Rectal smooth muscle tissue (tissue), 1 donor: Measurements from ENCODE around the gene FIGNL2.

Experiments used
- H3K27ac ChIP-seq: one replicate; pipeline ENCODE4 v1.7.0; 2013; ENCODE audit warnings: low read depth, low read length, inconsistent platforms
- H3K27me3 ChIP-seq: one replicate; pipeline ENCODE4 v1.7.0; 2013; ENCODE audit warnings: low read length; ENCODE audit not compliant: control insufficient read depth, insufficient read depth
- H3K36me3 ChIP-seq: one replicate; pipeline ENCODE4 v1.7.0; 2013; ENCODE audit warnings: low read length; ENCODE audit not compliant: control insufficient read depth, insufficient read depth
- H3K4me1 ChIP-seq: one replicate; pipeline ENCODE4 v1.7.0; 2013; ENCODE audit warnings: low read length; ENCODE audit not compliant: control insufficient read depth, insufficient read depth
- H3K4me3 ChIP-seq: one replicate; pipeline ENCODE4 v1.7.0; 2013; ENCODE audit warnings: low read length
- H3K9ac ChIP-seq: one replicate; pipeline ENCODE4 v1.7.0; 2013; ENCODE audit warnings: low read length

The FIGNL2 gene

DNA sequence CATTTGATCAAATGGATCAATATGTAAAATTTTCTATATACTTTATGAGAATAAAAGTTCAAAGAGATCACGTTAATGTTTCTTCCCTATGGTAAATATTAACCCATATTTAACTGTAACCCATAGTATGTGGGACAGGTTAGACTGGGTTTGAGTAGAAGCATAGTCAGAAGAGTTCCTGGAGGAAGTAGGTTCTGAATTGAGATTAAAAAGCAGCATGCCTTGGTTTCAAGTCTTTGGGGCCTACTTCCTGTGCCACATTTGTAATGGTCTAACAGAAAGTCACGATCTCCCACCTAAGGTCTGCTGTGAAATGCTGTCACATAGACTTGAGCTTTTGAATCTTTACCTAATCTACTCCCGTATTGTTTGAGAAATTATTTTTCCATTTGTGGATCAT lies 63.8 kb downstream of the FIGNL2 start:
- no peak overlapping the region for H3K4me3 ChIP-seq
- no peaks in the 10 kb centered on the region for H3K27me3 ChIP-seq
- no peaks in the 10 kb centered on the region for H3K4me1 ChIP-seq
- H3K9ac ChIP-seq: no peak overlapping the region
- no peak overlapping the region for H3K27ac ChIP-seq
- no peaks in the 10 kb centered on the region for H3K36me3 ChIP-seq

- no peaks in the 10 kb centered on the region for H3K36me3 ChIP-seq
- H3K9ac ChIP-seq: no peak overlapping the region
- H3K4me1 ChIP-seq: no peaks in the 10 kb centered on the region
- no peaks in the 10 kb centered on the region for H3K27me3 ChIP-seq
- H3K27ac ChIP-seq: no peak overlapping the region
- H3K4me3 ChIP-seq: no peak overlapping the region
These were observed 68.6 kb downstream of the FIGNL2 start for GRCh38 chr12:51779876-51780275.

DNA sequence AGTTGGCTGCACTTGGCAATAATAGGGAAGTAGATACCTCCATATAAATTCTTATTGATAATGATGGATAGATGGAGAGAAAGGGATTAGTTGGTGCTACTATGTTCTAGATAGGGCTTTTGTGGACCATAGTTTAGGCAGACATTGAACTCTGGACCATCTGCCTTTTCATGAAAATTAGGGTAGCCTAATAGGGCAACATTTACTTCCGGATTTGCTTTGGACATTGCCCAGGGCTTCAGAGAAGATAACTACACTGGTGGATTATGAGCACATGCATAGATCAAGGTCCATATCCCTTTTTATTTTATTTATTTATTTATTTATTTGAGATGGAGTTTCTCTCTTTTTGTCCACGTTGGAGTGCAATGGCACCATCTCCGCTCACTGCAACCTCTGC lies 70.5 kb downstream of the FIGNL2 start:
- Histone ChIP-seq H3K4me1 (no peaks in the 10 kb centered on the region), H3K4me3 (no peak overlapping the region), H3K36me3 (no peaks in the 10 kb centered on the region), H3K9ac (no peak overlapping the region), H3K27me3 (no peaks in the 10 kb centered on the region), H3K27ac (no peak overlapping the region)

GRCh38 chr12:51777457-51777856 lies 71.1 kb downstream of the FIGNL2 start:
- H3K27me3 ChIP-seq: no peaks in the 10 kb centered on the region
- H3K9ac ChIP-seq: no peak overlapping the region
- no peak overlapping the region for H3K4me3 ChIP-seq
- H3K4me1 ChIP-seq: no peaks in the 10 kb centered on the region
- H3K36me3 ChIP-seq: no peaks in the 10 kb centered on the region
- no peak overlapping the region for H3K27ac ChIP-seq

DNA sequence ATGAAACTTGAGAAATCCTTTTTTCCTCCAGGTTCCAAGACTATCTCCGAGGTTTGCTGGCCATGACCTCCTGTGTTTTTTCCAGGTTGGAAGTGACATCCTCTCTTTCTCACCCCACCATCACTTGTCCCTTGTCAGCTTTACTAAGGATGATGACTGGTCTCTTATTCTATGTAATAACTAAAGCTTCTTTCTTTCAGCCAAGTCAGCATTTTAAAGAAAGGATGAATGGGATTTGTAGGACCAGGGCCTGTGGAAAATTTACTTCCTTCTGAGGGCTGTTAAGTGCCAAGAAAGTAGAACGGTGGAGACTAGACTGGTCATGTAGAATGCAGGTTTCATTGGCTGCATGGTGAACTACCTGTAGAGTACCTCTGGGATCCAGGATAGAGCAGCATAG lies 73.6 kb downstream of the FIGNL2 start:
- Histone ChIP-seq H3K4me1 (no peaks in the 10 kb centered on the region), H3K9ac (no peak overlapping the region), H3K27me3 (no peaks in the 10 kb centered on the region), H3K36me3 (no peaks in the 10 kb centered on the region), H3K27ac (no peak overlapping the region), H3K4me3 (no peak overlapping the region)

DNA sequence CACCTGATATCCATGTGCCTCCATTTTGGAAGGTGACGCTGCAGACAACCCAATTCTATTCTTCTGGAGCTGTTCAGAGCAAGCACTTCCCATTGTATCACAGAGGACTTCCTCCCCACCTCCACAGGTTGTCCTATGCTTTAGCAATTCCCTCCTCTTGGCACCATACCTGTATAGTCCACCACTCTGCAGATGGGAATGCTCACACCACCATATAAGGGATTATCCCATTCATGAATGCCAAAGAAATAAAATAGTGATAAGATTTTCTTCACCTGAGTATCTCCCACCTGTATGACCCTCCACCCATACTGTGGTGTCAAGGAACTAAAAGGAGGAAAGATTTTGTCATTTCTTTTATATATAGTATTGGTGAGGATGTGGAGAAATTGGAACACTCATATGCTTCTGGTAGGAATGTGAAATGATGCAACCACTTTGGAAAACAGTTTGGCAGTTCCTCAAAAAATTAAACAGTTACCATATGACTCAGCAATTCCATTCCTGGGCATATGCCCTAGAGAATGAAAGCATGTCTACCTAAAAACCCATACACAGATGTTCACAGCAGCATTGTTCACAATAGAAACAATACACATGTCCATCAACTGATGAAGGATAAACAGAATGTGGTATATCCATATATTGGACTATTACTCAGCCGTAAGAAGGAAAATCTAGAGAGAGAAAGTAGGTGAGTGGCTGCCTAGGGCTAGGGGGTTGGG lies 75.2 kb downstream of the FIGNL2 start:
- Histone ChIP-seq H3K4me1 (no peaks in the 10 kb centered on the region), H3K27ac (no peak overlapping the region), H3K9ac (no peak overlapping the region), H3K4me3 (no peak overlapping the region), H3K27me3 (no peaks in the 10 kb centered on the region), H3K36me3 (no peaks in the 10 kb centered on the region)

DNA sequence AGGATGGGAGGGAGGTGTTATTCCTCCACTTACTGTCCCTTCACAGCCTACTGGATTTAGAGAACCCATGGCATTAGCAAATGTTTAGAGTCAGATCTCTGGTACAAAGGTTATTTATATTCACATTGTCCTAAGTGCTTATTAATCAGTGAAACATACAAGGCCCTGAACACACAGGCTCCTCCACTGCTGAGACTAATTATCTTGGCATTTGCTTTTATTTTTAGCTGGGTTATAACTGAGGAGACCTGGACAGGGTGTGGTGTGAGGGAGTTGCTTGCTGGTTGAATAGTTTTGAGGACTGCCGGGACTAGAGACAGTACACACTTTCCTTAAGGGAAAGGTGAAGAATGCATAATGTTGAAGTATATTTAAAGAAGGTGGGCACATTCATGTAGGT lies 77.5 kb downstream of the FIGNL2 start:
- no peak overlapping the region for H3K4me3 ChIP-seq
- H3K9ac ChIP-seq: no peak overlapping the region
- no peaks in the 10 kb centered on the region for H3K36me3 ChIP-seq
- no peak overlapping the region for H3K27ac ChIP-seq
- H3K27me3 ChIP-seq: no peaks in the 10 kb centered on the region
- no peaks in the 10 kb centered on the region for H3K4me1 ChIP-seq
